HepG2 (cell line): ENCODE results near the gene NOCT. TPM values are rescaled to one million over a fixed set of nuclear protein-coding genes. Genes with fewer than 3 reads are reported as not detected.

Experiments
- ATAC-seq: fragments of 200-7000 bp; cut with Tn5 transposase; 3 replicates; pipeline ENCODE4 v1.9.1; 2020; ENCODE audit warnings: mild to moderate bottlenecking, moderate library complexity
- BruUV-seq: library from RNA; stranded (reverse); fragments of 400-500 nt; replicated peaks from 2 replicates; lab custom pipeline; 2021; lab: Mats Ljungman, UMichigan
- CTCF ChIA-PET: fragments of 300-600 bp; formaldehyde crosslinking; extraction: SDS; loops from one replicate; lab custom pipeline; 2021; ENCODE audit warnings: low total read pairs, inconsistent platforms, low intra/inter-chr PET ratio; lab: Yijun Ruan, JAX
- POLR2A ChIA-PET: fragments of 350-600 bp; sonication (Branson Sonifier 250); formaldehyde crosslinking; loops from one replicate; lab custom pipeline; 2020; ENCODE audit warnings: antibody characterized with exemption, inconsistent platforms; lab: Yijun Ruan, JAX
- DNase-seq: peaks from one replicate; pipeline ENCODE4 v3.0.0-alpha.2; 2015; ENCODE audit warnings: low spot score
- FAIRE-seq: peaks from 3 replicates; lab custom pipeline; 2011; peaks lifted over from hg19 to GRCh38; lab: Jason Lieb, UNC
- H2AFZ ChIP-seq: one replicate; pipeline ENCODE4 v1.6.1; 2011; ENCODE audit warnings: low read length, inconsistent platforms
- H3K27ac ChIP-seq: fragments of 300-600 bp; 3 replicates; pipeline ENCODE4 v1.8.0; 2011; ENCODE audit warnings: mixed run types, mild to moderate bottlenecking, mixed read lengths, low read length, inconsistent platforms; ENCODE audit not compliant: insufficient read depth; ENCODE audit errors: extremely low read length
- H3K27me3 ChIP-seq, 2 experiments: fragments of 200-600 bp in 1 of 2; 2 replicates in 1 of 2; 3 replicates in 1 of 2; pipeline versions ENCODE4 v1.6.0 to v1.8.0; 2011; ENCODE audit warnings: low read length in 2 of 2, mild to moderate bottlenecking in 2 of 2, moderate library complexity in 2 of 2, inconsistent platforms in 1 of 2; ENCODE audit not compliant: insufficient read depth in 2 of 2, control insufficient read depth in 1 of 2
- H3K36me3 ChIP-seq, 2 experiments: fragments of 200-600 bp in 1 of 2; replicated peaks in 1 of 2; 2 replicates in 1 of 2; 3 replicates in 1 of 2; pipeline versions ENCODE4 v1.5.1 to v1.8.0; 2011; ENCODE audit warnings: low read length in 2 of 2, inconsistent platforms in 1 of 2; ENCODE audit not compliant: insufficient read depth in 2 of 2, control insufficient read depth in 1 of 2
- H3K4me1 ChIP-seq: 2 replicates; pipeline ENCODE4 v1.5.1; 2012; ENCODE audit warnings: low read length, inconsistent platforms; ENCODE audit not compliant: insufficient read depth
- H3K4me2 ChIP-seq: 2 replicates; pipeline ENCODE4 v1.6.0; 2011; ENCODE audit warnings: low read depth, low read length, inconsistent platforms
- H3K4me3 ChIP-seq, 3 experiments: fragments of 200-600 bp in 1 of 3; sonication (generic), shearing (Covaris generic) in 1 of 3; replicated peaks in 1 of 3; 2 replicates each; pipeline ENCODE4 v1.5.1; 2011 to 2016; ENCODE audit warnings: low read length in 3 of 3, inconsistent platforms in 2 of 3, low read depth in 2 of 3, mild to moderate bottlenecking in 2 of 3, control low read depth in 1 of 3, mixed read lengths in 1 of 3; ENCODE audit not compliant: insufficient read depth in 1 of 3
- H3K79me2 ChIP-seq: one replicate; pipeline ENCODE4 v1.6.1; 2011; ENCODE audit warnings: low read length, inconsistent platforms; ENCODE audit not compliant: insufficient read depth
- H3K9ac ChIP-seq: 2 replicates; pipeline ENCODE4 v1.6.0; 2011; ENCODE audit warnings: mild to moderate bottlenecking, low read depth, low read length, inconsistent platforms; ENCODE audit not compliant: insufficient read depth
- H3K9me3 ChIP-seq: 2 replicates; pipeline ENCODE4 v1.5.1; 2012; ENCODE audit warnings: mild to moderate bottlenecking, low read length
- H4K20me1 ChIP-seq: 2 replicates; pipeline ENCODE4 v1.6.0; 2011; ENCODE audit warnings: inconsistent platforms, mild to moderate bottlenecking, low read length, moderate library complexity; ENCODE audit not compliant: insufficient read depth
- CREM ChIP-seq, 2 experiments: sonication (generic) in 1 of 2; formaldehyde crosslinking in 1 of 2; IDR thresholded peaks; 2 replicates each; pipeline versions ENCODE4 v1.4.0 to v1.6.1; 2016 to 2020; ENCODE audit warnings: antibody characterized with exemption in 1 of 2, mild to moderate bottlenecking in 1 of 2, missing genetic modification reagents in 1 of 2
- CTCF ChIP-seq: sonication (generic); formaldehyde crosslinking; IDR thresholded peaks from 2 replicates; pipeline ENCODE4 v1.5.0; 2020; ENCODE audit warnings: mild to moderate bottlenecking, missing genetic modification reagents, moderate library complexity
- FOXO1 ChIP-seq: sonication (generic); formaldehyde crosslinking; IDR thresholded peaks from 2 replicates; pipeline ENCODE4 v1.4.0; 2020; ENCODE audit warnings: missing genetic modification reagents
- GLI4 ChIP-seq: sonication (generic); formaldehyde crosslinking; IDR thresholded peaks from 2 replicates; pipeline ENCODE4 v1.5.1; 2020; ENCODE audit warnings: missing genetic modification reagents, mild to moderate bottlenecking, moderate library complexity, borderline replicate concordance
- SOX5 ChIP-seq: IDR thresholded peaks from 2 replicates; pipeline ENCODE4 v1.6.1; 2016; ENCODE audit warnings: borderline replicate concordance
- ZBTB3 ChIP-seq: sonication (generic); formaldehyde crosslinking; IDR thresholded peaks from 2 replicates; pipeline ENCODE4 v1.4.0; 2020; ENCODE audit warnings: low read depth, mild to moderate bottlenecking, moderate library complexity, missing genetic modification reagents, borderline replicate concordance
- ZMAT3 ChIP-seq: sonication (generic); formaldehyde crosslinking; conservative IDR thresholded peaks from 2 replicates; pipeline ENCODE4 v1.7.0; 2021; ENCODE audit warnings: missing genetic modification reagents
- ZNF121 ChIP-seq: sonication (generic); formaldehyde crosslinking; IDR thresholded peaks from 2 replicates; pipeline ENCODE4 v1.5.0; 2020; ENCODE audit warnings: mild to moderate bottlenecking, missing genetic modification reagents
- ZNF264 ChIP-seq: sonication (generic); formaldehyde crosslinking; IDR thresholded peaks from 2 replicates; pipeline ENCODE4 v1.4.0; 2020; ENCODE audit warnings: missing genetic modification reagents
- ZNF598 ChIP-seq: sonication (generic); formaldehyde crosslinking; IDR thresholded peaks from 2 replicates; pipeline ENCODE4 v1.5.1; 2020; ENCODE audit warnings: mild to moderate bottlenecking, missing genetic modification reagents, borderline replicate concordance
- WGBS: methylation state at CpG from one replicate; pipeline ENCODE4 v1.1.6; 2017; ENCODE audit warnings: low lambda C conversion rate; 5-methylcytosine and 5-hydroxymethylcytosine counted together
- in situ Hi-C: cut with HindIII; loops from 2 replicates; pipeline ENCODE4 v1.10.0; 2017; ENCODE audit warnings: low pct_unique_long_range_greater_than_20kb; ENCODE audit not compliant: extremely low pct_ligation_motif_present
- intact Hi-C: fragments of 100-400 bp; cut with micrococcal nuclease; formaldehyde crosslinking; loops from one replicate; pipeline ENCODE4 v1.10.0; 2022; ENCODE audit not compliant: unreplicated experiment
- polyA plus RNA-seq, 8 experiments: library from polyadenylated mRNA; depleted of rRNA in 3 of 8; stranded (reverse) in 7 of 8; unstranded in 1 of 8; fragments of >200 nt; fragmentation: Illumina TruSeq in 4 of 8; extraction: Trizol in 4 of 8; gene quantifications; 2 replicates each; pipeline versions ENCODE4 v1.2.1 to v1.2.3, GENCODE V29; 2011 to 2016; ENCODE audit warnings: low read depth in 4 of 8, missing spikeins in 1 of 8, mixed read lengths in 1 of 8; ENCODE audit not compliant: insufficient read depth in 1 of 8
- total RNA-seq, 5 experiments: library from RNA; depleted of rRNA; stranded (reverse); fragments of >200 nt; fragmentation: Illumina TruSeq; extraction: Trizol; gene quantifications; 2 replicates each; pipeline ENCODE4 v1.2.3, GENCODE V29; 2016; ENCODE audit warnings: low read depth in 1 of 5

The NOCT gene
- total and polyA plus RNA-seq, 2 of the 13 experiments (the other 11 are each of a cell fraction or from before 2014, with no cell fraction given): 3.6 to 13.1 TPM

DNA sequence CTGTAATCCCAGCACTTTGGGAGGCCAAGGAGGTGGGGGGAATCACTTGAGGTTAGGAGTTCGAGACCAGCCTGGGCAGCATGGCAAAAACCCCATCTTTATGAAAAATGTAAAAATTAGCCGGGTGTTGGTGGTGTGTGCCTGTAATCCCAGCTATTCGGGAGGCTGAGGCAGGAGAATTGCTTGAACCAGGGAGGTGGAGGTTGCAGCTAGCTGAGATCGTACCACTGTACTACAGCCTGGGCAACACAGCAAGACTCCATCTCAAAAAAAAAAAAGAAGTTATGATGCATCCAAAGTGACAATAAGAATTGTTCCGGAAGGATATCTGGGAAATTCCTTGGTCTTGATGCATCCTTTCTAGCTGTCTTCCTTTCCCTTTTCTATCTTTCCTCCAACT lies 7.3 kb downstream of the NOCT start:
- Histone ChIP-seq H2AFZ (no peak overlapping the region), H3K36me3 (peaks cover 0 to 2% of the 10 kb centered on the region in 2 experiments; a peak in 2 of 5 replicates), H3K27ac (no peak overlapping the region), H3K9me3 (no peaks in the 10 kb centered on the region), H3K4me2 (no peak overlapping the region), H3K9ac (no peak overlapping the region), H3K27me3 (no peaks in the 10 kb centered on the region), H3K79me2 (peaks cover 71% of the 10 kb centered on the region), H3K4me3 (no peak overlapping the region), H3K4me1 (peaks cover 24% of the 10 kb centered on the region), H4K20me1 (peaks cover 19% of the 10 kb centered on the region)
- FAIRE-seq (no peak), ATAC-seq (no peak), DNase-seq (no peak)
- POLR2A ChIA-PET: no interaction called here
- no TSS peak for BruUV-seq
- 97% methylated on average over 5 of the region's 5 CpGs for WGBS
- TF ChIP-seq ZBTB3 (CRISPR knock-in tag): no peak
- TF ChIP-seq CREM (IDR thresholded peaks at IDR 0.05): no peak
- TF ChIP-seq CREM (CRISPR knock-in tag; IDR thresholded peaks at IDR 0.05): no peak
- peak; percentile 82 for TF ChIP-seq ZNF121 (CRISPR knock-in tag)
- no peak for TF ChIP-seq ZNF264
- in situ Hi-C loops: no loop called here
- CTCF ChIA-PET: no interaction called here
- intact Hi-C loops: no loop called here

DNA sequence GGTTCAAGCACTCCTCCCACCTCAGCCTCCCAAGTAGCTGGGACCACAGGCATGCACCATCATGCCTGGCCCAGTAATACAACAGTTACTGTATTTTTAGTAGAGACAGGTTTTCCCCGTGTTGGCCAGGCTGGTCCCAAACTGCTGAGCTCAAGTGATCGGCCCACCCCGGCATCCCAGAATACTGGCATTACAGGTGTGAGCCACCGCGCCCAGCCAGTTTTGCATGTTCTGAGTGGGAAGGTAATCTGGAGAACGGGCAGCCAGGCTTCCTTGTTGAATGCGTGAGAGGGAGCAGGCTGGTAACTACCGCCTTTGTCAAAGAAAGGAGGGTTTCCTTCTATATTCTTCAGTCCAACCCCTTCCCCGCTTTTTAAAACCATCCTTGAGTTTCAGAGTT lies 9.1 kb downstream of the NOCT start:
- BruUV-seq: no TSS peak
- Histone ChIP-seq H3K9ac (no peak overlapping the region), H3K4me3 (no peak overlapping the region), H3K27ac (no peak overlapping the region), H4K20me1 (peaks cover 4% of the 10 kb centered on the region; the same call in 1 of the 2 replicates), H2AFZ (no peak overlapping the region), H3K79me2 (peaks cover 64% of the 10 kb centered on the region), H3K27me3 (no peaks in the 10 kb centered on the region), H3K4me2 (no peak overlapping the region), H3K9me3 (no peaks in the 10 kb centered on the region), H3K4me1 (peaks cover 12% of the 10 kb centered on the region), H3K36me3 (peaks cover 5 to 6% of the 10 kb centered on the region in 2 experiments; a peak in 2 of 5 replicates)
- DNase-seq: no peak
- intact Hi-C loops: no loop called here
- no peak for FAIRE-seq
- in situ Hi-C loops: no loop called here
- POLR2A ChIA-PET: interaction anchor here (0.9 kb wide), 1 partner anchor 9 kb away, joined by 4 read pairs; the partner anchor contains the start of gene NOCT
- ATAC-seq: no peak
- CTCF ChIA-PET: no interaction called here
- TF ChIP-seq CTCF: no peak
- TF ChIP-seq SOX5: no peak
- TF ChIP-seq GLI4: no peak
- no peak for TF ChIP-seq FOXO1 (CRISPR knock-in tag)
- no peak for TF ChIP-seq ZMAT3 (CRISPR knock-in tag)
- TF ChIP-seq ZNF598 (CRISPR knock-in tag): no peak
- 96% methylated on average over 9 of the region's 9 CpGs for WGBS
